Measurements from ENCODE around the gene COL11A2.
"Not testable (repeated sequence)": the region's sequence is repeated elsewhere in the genome, so short reads cannot be mapped to it uniquely, and the experiment has no call there.

Gene COL11A2

GRCh38 chr6:33170176-33171015, 21.9 kb downstream of the COL11A2 start:
- no peak for DNase-seq

DNA sequence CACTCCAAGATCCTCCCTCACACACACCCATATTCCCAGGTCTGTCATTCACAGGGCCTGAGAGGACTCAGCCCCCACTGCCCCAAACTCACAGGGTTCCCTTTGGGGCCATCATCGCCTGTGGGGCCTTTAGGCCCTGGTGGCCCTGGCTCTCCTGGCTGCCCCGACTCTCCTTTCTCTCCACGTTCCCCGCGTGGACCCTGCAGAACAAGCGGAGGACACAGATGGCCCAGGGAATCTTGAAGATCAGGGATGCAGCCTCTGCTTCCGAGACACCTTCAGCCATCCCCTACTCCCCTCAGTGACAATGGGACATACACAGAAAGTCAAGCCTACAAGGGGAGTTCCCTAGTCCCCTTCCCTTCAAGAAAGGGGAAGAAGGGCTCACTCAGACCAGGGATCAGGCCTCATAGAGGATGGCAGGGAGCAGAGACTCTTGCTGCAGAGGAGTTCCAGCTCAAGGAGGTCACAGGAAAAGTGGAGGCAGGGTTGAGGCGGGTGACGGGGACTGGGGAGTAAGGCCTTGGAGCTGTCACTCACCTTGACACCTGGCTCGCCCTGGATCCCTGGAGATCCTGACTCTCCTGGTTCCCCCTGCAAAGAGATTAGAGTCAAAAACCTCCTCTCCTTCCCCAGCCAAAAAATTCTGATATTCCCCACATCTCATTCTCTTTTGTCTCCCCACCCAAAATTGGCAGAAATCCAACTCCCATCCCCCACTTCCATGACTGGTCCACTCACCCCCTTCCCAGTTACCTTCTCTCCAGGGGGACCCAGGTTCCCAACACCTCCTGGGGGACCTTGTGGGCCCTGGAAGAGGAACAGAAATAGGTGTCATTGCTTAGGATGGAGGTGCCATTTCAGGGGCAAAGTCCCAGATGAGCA, 22.7 kb downstream of the COL11A2 start:
- DNase-seq = no peak

DNA sequence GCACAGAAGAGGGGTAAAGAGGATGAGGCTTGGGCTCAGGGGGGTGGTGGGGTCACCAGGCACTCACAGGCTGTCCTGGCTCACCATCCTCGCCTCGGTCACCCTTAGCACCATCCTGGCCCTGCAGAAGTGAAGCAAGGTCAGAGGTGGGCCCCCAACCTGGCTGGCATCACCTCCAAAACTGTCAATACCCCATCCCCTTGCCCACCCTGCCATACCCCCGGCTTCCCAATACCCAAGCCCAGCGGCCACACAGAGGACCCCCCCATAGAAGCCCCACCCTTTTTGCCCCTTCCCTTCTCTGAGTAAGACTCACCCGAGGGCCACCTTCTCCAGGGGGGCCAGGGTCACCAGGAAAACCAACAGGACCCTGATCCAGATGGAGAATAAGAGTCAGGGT, 23.6 kb downstream of the COL11A2 start:
- no peak for DNase-seq

DNA sequence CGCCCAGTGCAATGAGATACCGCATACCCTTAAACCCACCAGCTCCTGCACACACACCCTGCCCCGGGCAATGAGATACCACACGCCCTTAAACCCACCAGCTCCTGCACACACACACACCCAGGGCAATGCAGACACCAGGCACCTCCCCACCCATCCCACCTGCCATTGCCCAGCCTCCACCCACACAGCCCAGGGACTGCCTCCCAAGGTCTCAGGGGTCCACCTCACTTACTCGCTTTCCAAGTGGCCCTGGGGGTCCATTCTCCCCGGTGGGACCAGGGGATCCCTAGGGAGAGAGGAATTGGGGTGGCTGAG, 24.0 kb downstream of the COL11A2 start:
- DNase-seq = no peak

- no peak for DNase-seq
Measured at GRCh38 chr6:33167374-33168283, 24.6 kb downstream of the COL11A2 start.

GRCh38 chr6:33166811-33167210, 25.5 kb downstream of the COL11A2 start:
- DNase-seq = no peak

GRCh38 chr6:33166363-33166762, 25.9 kb downstream of the COL11A2 start:
- no peak for DNase-seq

DNA sequence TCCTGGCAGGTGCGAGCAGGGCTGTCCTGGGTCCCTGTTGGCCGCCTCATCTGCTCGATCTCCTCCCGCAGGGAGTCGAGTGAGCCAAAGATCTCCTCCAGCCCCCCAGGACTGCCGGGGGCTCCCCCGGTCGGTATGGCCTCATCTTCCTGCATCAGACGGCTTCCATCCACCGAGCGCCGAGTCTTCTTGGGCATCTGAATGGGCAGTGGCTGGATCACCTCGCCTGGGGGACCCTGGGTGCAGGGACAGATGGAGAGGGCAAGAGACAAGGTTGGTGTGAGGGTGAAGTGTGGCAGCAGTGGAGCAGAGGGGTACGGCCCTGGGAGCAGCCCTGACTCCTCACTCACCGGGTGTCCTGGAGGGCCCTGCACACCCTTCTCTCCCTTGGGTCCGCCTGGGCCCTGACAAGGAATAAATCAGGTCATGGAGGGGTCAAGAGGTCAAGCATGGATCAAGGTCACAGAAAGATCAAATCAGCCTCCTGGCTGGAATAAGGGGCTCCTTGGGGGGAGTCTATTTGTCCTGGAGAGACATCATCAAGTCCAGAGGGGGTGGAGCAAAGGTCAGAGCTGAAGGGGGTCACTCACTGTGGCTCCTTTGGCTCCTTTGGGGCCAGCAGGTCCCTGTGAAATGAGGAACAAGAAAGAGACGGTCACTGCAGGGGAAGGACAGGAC, 26.5 kb downstream of the COL11A2 start:
- no peak for DNase-seq

DNA sequence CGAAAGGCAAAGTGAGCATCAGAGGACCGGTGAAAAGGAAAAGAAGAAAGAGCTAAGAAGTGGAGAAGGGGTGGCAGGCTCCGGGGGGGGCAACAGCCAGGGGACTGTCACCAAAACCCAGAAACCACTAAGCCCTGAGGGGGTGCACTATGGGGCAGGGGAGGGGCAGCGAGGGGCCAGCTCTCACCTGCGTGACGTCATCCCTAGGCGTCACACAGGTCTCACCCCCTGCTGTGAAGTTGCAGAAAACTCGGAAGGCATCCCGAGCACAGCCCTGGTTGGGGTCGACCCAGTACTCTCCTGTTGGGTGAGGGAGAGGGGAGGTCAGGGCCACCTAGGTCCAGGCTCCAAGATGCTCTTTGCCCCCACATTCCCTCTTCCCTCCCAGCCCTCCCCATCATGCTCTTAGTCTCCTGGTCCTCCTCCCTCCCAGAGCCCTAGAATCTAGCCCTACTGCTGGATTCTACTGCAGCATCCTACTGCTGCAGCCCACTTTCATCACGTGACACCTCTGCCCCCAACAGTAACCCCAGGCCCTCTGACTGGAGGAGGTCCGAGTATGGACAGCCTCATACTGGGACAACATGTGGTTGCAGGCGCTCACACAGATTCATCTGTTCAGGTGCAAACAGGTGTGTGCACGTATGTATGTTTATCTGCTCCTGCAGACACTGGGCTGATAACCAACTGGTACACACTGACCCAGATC, 27.4 kb downstream of the COL11A2 start:
- no peak for DNase-seq

DNA sequence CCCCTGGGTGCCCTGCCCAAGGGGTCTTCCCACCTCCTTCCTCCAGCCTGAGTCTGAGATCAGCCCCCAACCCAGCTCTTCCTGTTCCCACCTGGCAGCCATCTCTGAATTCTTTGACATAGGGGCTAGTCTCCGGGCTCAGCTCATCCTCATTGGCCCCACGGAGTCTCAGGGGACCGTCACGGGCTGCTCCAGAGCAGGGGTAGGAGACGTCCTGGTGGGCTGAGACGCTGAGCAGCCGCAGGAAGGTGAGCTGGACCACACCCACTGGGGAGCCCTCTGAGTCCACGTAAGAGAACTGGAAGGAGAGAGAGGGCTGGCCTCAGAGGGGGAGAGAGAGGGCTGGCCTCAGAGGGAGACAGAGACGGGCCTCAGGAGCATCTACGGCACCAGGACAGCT, 28.1 kb downstream of the COL11A2 start:
- no peak for DNase-seq

DNA sequence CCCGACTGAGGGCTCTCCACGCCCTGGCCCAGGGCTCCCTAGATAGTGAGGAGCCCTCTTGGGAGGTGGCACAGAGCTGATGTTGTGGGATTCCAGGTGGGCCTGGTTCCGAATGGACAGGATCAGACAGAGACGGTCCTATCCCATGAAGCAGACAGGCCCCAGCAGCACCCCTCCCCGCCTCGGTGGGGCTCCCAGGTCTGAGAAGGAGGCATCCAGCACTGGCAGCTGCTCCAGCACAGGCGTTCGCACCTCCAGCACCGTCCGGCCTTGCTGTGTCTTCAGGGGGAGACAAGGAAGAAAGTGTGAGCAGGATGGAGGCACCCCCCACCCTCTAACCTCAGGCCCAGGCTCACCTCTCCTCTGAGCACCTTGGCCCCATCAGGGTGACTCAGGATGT, 28.7 kb downstream of the COL11A2 start:
- no peak for DNase-seq

GRCh38 chr6:33161354-33162331, 30.6 kb downstream of the COL11A2 start:
- peak; percentile 49 for DNase-seq

- no peak for DNase-seq
Measured at GRCh38 chr6:33160728-33161344, 31.4 kb downstream of the COL11A2 start.

DNA sequence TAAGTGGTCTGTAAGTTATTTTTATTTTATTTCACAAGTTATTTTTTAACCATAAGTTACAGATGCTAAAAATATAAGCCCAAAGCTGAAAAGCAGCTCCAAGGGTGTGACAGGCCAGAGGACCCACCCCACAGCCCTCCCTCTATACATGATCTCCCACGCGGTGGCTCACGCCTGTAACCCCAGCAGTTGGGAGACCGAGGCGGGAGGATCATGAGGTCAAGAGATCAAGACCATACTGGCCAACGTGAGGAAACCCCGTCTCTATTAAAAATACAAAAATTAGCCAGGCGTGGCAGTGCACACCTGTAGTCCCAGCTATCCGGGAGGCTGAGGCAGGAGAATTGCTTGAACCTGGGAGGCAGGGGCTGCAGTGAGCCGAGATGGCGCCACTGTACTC, 32.2 kb downstream of the COL11A2 start:
- no peak for DNase-seq

DNA sequence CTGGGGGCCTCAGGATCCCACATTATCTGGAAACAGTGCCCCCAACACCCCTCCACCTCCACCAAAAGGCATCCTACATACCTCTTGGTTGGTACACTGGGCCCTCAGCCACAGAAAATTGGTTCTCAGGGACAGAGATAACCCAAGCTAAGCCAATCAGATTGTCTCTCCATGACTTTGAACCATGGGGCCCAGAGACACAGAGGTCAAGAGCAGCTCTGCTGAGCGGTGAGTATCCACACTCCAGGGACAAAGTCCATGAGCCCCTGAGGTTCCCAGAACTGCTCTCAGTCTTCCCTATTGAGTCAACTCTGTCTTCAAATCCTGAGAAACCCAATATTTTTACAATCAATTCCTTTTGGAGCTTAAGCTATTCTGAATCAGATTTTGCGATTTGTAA, 35.3 kb downstream of the COL11A2 start:
- no peak for DNase-seq

DNA sequence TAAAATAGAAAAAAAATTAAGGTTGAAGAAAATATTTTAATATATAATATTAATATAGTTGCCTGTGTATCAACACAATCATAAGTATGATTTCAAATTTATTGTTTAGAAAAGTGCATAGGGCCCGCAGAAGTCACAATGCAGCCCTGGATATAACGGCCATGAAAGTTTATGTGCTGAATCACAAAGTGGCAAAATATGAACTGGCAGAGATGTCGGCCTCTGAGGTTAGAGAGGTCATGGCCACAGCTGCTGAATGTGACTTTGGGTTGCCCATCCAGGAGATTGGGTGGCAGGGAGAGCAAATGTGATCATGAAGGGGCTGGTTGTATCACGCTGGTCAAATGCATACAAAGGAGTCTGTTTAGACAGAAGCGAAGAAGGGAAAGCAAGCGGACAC, 35.7 kb downstream of the COL11A2 start:
- DNase-seq = no peak

- DNase-seq = no peak
Measured at GRCh38 chr6:33154349-33154748, 37.9 kb downstream of the COL11A2 start.

DNA sequence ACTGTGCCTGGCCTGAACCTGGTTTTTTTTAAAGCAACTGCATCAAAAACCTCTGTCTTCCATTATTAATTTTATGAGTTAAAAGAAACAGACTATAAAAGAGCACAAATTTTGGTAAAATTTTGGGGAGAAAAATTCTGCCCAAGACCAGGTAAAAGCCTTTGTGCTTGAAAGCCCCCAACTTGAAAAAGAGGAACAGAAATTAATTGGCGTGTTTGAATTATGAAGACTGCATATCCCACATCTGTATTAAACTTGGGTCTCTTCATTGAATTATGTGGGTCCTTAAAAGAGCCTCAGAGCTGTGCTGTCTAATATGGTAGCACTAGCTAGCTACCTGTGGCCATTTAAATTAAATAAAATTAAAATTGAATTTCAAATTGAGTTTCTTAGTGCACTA, 41.2 kb downstream of the COL11A2 start:
- DNase-seq = no peak

- not testable (repeated sequence) for DNase-seq
Measured at GRCh38 chr6:33150560-33150959, 41.7 kb downstream of the COL11A2 start.
